Measurements from ENCODE around the gene OTOF.
"Not testable (repeated sequence)": the region's sequence is repeated elsewhere in the genome, so short reads cannot be mapped to it uniquely, and the experiment has no call there.

The OTOF gene

GRCh38 chr2:26479789-26480565, 2.1 kb upstream of the OTOF start:
- no peak for DNase-seq (ENCODE audit: low read depth)

GRCh38 chr2:26479131-26479788, 1.3 kb upstream of the OTOF start:
- DNase-seq (ENCODE audit: low read depth): no peak

GRCh38 chr2:26478366-26478765, 442 bp upstream of the OTOF start:
- no peak for DNase-seq (ENCODE audit: low read depth)

GRCh38 chr2:26477126-26477910, 606 bp downstream of the OTOF start:
- no peak for DNase-seq (ENCODE audit: low read depth)

GRCh38 chr2:26475832-26476501, 2.0 kb downstream of the OTOF start:
- DNase-seq (ENCODE audit: low read depth): no peak

- DNase-seq (ENCODE audit: low read depth): no peak
Measured at GRCh38 chr2:26475037-26475436, 2.9 kb downstream of the OTOF start.

GRCh38 chr2:26474261-26474785, 3.6 kb downstream of the OTOF start:
- no peak for DNase-seq (ENCODE audit: low read depth)

- DNase-seq (ENCODE audit: low read depth): no peak
Measured at GRCh38 chr2:26473796-26474195, 4.1 kb downstream of the OTOF start.

GRCh38 chr2:26472821-26473655, 4.9 kb downstream of the OTOF start:
- no peak for DNase-seq (ENCODE audit: low read depth)

GRCh38 chr2:26471766-26472706, 5.9 kb downstream of the OTOF start:
- DNase-seq (ENCODE audit: low read depth): no peak

GRCh38 chr2:26471289-26471688, 6.6 kb downstream of the OTOF start:
- no peak for DNase-seq (ENCODE audit: low read depth)

- no peak for DNase-seq (ENCODE audit: low read depth)
Measured at GRCh38 chr2:26470601-26471260, 7.2 kb downstream of the OTOF start.

GRCh38 chr2:26469955-26470354, 8.0 kb downstream of the OTOF start:
- DNase-seq (ENCODE audit: low read depth): no peak

GRCh38 chr2:26469092-26469710, 8.7 kb downstream of the OTOF start:
- no peak for DNase-seq (ENCODE audit: low read depth)

- DNase-seq (ENCODE audit: low read depth): not testable (repeated sequence)
Measured at GRCh38 chr2:26468544-26468943, 9.4 kb downstream of the OTOF start.

- DNase-seq (ENCODE audit: low read depth): no peak
Measured at GRCh38 chr2:26466662-26467310, 11.1 kb downstream of the OTOF start.

GRCh38 chr2:26465981-26466471, 11.9 kb downstream of the OTOF start:
- no peak for DNase-seq (ENCODE audit: low read depth)

GRCh38 chr2:26465266-26465925, 12.5 kb downstream of the OTOF start:
- DNase-seq (ENCODE audit: low read depth): no peak

All from activated T-helper 1 cell treated with Interleukin-2 at 50 U/mL for 16 hours (primary cell).